GM10266 (cell line): ENCODE results near the gene LDLRAD3.
"Not testable (repeated sequence)": the region's sequence is repeated elsewhere in the genome, so short reads cannot be mapped to it uniquely, and the experiment has no call there.

Experiments
- DNase-seq: peaks from one replicate; pipeline ENCODE4 v3.0.0; 2012; ENCODE audit errors: extremely low spot score
- CTCF ChIP-seq: IDR thresholded peaks from 2 replicates; pipeline ENCODE4 v1.5.1; 2012; ENCODE audit warnings: mild to moderate bottlenecking, low read depth; ENCODE audit not compliant: control insufficient read depth, insufficient read depth; ENCODE audit errors: missing control alignments

The LDLRAD3 gene

GRCh38 chr11:36011574-36011973, 67.7 kb downstream of the LDLRAD3 start:
- DNase-seq = no peak
- TF ChIP-seq CTCF = no peak

- no peak for DNase-seq
- TF ChIP-seq CTCF = no peak
These were observed 68.6 kb downstream of the LDLRAD3 start for GRCh38 chr11:36012455-36012854.

- no peak for DNase-seq
- TF ChIP-seq CTCF = no peak
These were observed 69.1 kb downstream of the LDLRAD3 start for GRCh38 chr11:36012979-36013378.

GRCh38 chr11:36013446-36013845, 69.6 kb downstream of the LDLRAD3 start:
- not testable (repeated sequence) for DNase-seq

GRCh38 chr11:36013950-36014897, 70.4 kb downstream of the LDLRAD3 start:
- DNase-seq = no peak
- TF ChIP-seq CTCF = no peak

GRCh38 chr11:36014898-36015665, 71.2 kb downstream of the LDLRAD3 start:
- no peak for TF ChIP-seq CTCF
- no peak for DNase-seq

GRCh38 chr11:36015799-36016198, 71.9 kb downstream of the LDLRAD3 start:
- no peak for TF ChIP-seq CTCF

More at GRCh38 chr11:36015799-36016198, 71.9 kb downstream of the LDLRAD3 start:
- no peak for DNase-seq
